Central memory CD4-positive, alpha-beta T cell (primary cell): ENCODE results near the gene CYP24A1.

Experiments used
- DNase-seq: peaks from one replicate; pipeline ENCODE4 v3.0.0; 2022
- total RNA-seq, 3 experiments: gene quantifications; one replicate each; lab custom pipeline; 2026; lab: John Stamatoyannopoulos, UW

CYP24A1 gene
- 0.32 to 1.1 (median 0.39) reads per million in 3 experiments for total RNA-seq

DNA sequence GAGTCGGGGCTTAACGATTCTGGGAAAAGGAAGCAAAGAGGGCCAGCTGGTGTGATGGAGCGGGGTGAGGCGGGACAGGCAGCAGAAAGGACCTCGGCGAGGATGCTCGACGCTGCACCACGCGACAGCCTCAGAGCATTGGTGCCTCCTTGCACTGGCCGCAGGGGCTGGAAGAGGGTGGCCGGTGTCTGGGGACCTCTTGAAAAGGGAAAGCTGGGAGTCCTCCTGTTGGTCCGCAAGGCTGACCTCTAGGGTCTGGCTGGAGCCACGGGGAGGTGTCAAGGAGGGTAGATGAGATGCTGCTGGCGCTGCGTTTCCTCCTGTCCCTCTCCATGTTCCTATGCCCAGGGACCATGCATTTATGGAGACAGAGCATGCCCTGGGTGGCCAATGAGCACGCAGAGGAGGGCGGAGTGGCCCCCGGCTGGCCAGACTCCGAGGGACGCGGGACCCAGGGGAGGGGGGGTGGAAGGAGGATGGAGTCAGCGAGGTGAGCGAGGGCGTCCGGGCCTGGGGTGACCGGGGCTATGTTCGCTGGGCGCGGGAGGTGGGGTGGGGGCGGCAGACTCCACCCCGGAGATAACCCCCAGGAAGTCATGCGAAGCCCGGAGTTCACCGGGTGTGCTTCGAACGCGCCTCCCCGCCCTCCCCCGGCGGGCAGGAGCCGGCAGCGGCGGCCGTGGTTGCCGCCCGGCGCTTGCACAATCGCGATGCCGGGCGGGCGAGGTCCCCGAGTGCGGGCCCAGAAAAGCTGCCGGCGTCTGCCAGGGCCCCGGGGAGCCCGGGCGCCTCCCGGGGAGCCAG, at the start of gene CYP24A1:
Gene CYP24A1, minus strand, starts transcription at position 334 of the 804 bp plus-strand sequence. CDS start 407 bp downstream, outside the sequence.
- no peak for DNase-seq

DNA sequence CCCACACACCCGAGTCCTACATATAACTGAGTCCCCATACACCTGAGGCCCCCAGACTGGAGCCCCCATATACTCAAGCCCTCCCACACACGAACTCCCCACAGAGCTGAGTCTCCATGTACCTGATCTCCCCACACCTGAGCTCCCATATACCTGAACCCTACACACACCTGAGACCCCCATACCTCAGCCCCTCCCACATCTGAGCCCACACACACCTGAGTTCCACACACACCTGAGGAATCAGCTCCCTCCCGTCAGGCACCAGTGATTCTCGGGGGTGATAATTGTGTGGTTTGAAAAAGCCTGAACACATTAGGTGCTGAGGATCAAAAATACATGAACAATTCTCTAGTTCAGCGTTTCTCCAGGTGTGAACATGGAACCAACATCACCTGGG, 49.5 kb upstream of the CYP24A1 start:
- DNase-seq = no peak

DNA sequence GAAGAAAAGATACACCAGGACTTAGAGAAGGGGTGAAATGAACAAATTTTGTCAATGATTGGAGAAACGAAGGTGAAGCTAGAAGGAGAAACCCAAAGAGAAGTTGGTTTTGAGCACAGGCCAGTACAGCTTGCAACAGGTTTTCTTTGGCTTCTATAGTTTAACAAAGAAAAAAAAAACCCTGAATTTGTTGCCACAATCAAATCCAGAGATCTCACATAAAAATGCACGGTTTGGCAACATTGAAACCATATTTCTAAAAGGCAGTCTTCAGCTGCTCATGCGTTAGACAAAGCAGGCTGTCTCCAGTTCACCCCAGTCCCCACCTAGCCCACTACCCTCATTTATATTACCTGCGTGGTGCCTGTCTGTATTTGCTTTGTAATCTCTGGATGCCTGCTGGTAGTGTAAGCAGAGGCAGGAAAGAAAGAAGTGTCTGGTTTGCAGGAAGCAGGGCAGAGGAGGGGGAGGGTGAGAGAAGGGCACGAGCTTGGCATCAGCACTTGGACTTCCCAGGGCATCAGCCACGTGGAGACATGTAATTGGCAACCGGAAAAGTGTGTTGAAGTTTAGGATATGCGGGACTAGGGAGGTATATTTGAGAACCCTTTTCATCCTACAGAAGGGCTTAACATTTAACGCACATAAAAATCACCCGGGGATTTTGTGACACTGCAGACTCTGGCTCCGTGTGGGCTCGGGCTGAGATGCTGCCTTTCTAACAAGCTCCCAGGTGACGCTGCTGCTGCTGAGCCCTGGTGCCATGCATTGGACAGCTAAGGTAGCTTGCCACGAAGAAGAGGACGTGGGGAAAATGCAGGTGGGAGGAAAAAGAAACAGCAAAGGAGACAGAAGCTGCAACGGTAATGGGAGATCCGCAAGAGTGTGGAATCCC, 48.5 kb upstream of the CYP24A1 start:
- DNase-seq = no peak

DNA sequence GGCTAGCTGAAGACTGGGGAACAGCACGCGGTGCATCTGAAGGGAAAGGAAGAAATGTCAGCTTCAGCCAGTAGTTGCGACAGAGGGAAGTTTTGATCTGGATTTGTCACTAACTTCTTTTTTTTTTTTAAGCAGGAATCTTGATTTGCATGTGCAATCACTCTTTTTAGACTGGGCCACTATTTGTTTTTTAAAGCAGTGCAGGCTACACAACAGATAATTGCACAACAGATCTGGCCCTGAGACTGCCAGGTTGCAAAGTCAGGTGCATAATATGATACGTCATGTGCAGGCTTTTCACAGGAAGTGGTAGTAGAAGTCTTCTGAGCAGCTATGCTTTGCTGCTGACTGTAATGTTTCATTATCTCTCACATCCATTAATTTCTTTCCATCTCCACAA, 47.6 kb upstream of the CYP24A1 start:
- DNase-seq = peak; percentile 12

DNA sequence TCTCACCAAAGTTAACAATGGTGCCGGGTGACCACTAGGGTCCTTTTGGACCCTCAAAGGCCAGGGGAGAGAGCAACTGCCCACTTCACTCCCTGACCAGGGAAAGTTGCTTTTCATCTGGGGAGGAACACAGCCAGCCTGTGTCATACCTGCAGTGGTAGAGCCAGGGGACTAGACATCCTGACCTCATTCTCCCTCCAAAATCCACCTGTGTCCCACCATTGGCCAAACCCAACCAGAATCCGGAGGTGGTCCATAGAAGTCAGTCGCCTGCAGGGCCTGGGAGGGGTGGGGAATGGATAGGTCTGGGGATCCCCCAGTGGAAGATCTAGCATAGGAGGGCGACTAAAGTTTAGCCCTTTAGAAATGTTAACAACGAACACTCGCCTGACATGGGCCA, 46.9 kb upstream of the CYP24A1 start:
- no peak for DNase-seq

DNA sequence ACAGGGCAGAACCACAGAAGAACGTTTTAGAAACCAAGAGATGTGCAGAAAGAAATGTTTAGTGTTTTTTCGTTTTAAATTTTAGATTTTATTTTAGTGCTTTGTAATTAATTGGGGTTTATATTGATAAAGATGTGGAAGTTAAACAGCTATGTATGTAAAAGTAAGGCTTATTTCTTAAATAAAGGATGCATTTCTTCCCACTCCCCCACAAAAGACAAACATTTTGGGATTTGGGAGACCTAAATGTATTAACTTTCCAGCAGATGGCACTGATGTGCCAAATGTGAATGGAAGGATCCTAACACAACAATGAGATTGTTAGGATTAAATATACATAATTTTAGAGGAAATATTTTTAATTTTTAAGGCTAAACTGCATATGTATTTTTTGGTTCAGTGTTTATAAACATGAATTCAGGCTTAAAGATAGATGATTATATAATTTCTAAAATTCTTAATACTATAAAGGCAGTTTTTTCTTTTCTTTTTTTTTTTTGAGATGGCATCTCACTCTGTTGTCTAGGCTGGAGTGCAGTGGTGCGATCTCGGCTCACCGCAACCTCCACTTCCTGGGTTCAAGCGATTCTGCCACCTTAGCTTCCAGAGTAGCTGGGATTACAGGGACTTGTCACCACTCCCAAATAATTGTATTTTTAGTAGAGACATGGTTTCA, 46.1 kb upstream of the CYP24A1 start:
- DNase-seq = no peak

DNA sequence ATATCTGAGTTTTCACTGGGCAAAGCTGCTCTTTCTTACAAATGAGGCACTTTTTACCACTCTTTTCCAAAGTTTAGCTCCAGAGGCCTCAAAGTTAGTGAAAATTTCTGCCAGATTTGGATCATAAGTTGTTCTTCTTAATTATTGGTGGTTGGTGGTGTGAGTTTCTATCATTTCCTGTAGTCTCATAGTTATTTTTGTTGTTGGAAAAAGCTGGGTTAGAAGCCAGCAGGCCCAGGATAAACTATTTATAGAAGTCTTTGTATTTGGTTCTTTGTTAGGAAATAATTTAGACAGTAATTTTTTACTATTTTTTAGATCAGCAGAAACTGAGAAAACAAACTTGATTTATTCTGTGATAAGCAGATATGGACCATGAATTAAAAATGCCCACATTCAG, 44.7 kb upstream of the CYP24A1 start:
- no peak for DNase-seq

DNA sequence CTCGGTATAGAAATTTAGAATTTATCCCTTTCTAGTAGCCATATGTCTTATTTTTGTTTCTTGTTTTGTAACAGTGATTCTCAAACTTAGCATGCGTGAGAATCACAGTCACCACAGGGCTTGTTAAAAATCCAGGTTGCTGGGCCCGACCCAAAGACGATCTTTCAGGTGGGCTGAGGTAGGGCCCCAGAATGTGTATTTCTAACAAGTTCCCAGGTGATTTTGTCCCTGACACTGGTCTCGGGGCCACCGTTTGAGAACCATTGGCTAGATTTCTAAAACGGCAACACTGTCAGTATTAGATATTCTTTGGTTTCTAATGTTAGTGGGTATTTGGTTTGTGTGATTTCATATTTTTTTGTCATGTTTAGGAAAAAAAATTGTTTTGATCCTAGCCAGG, 44.0 kb upstream of the CYP24A1 start:
- DNase-seq = no peak

DNA sequence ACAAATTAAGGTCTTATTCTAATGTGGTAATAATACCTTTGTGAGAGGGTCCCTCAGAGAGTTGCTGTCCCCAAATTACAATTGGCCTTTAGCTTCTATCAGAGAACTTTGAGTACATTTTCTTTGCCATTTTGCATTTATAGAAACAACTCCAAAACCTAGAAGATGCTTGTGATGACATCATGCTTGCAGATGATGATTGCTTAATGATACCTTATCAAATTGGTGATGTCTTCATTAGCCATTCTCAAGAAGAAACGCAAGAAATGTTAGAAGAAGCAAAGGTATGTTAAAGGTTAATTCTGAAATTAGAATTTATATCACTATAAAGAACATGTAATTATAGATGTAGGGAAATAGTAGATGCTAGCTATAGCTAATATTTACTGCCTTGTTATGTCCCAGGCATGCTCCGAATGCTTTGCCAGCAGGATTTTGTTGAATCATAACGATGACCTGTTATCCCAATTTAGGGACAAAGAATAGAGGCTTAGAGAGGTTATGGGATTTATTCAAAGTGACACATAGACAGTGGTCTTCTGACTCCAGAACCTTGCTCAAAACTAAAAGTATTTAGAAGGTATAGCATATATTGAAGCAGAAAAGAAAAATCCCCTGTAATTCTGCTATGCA, 41.5 kb upstream of the CYP24A1 start:
- DNase-seq = no peak

DNA sequence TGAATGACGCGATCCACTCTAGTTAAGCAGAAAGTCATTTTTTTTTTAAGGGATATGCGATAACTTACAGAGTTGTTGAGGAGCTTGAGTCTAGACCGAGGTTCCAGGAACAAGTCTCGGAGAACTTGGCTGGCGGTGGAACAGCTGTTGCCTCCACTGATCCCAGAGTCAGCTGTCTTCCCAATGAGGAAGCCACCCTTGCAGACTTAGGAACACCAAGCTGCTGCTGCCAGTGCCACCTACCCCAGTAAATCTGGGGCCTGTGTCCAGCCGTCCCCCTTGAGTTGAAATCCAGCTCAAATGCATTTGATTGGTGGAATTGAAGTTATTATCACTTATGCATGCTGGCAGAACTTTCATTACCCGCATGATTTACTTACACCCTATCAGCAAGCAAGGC, 40.8 kb upstream of the CYP24A1 start:
- no peak for DNase-seq

DNA sequence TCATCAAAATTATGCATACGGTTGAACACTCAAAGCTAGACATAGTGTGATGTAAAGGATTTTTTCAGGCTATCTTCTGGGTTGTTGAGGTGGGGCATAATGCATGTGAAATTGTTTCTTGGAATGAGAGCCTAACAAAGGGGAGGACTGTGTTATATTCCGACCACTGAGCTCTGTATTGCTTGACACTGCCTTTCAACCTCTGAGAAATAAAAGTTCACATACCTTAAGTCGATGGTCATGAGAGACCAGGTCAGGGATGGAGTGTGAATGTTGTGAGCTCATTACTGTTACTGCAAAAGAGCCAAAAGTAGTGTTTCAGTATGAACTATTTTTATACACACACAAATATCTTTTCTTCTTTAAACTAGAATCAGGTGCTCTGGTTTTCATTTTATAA, 39.1 kb upstream of the CYP24A1 start:
- DNase-seq = no peak

DNA sequence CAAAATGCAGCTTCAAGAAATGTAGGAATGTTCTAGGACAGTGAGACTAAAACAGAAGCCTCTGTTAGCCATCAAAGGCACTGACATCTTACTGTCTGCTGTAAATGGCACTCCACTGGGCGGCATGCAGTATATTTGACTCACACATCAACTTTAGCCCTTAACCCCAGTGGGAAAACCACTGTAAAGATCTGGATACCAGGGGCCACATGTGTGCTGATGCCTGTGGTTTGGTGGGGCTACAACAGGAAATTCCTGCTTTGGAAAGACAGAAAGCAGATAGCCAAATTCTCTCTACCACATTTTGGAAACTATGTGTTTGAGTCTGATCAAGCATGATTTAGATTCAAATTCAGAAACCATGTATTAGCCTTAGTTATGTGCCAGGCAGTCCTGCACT, 38.4 kb upstream of the CYP24A1 start:
- DNase-seq = no peak

DNA sequence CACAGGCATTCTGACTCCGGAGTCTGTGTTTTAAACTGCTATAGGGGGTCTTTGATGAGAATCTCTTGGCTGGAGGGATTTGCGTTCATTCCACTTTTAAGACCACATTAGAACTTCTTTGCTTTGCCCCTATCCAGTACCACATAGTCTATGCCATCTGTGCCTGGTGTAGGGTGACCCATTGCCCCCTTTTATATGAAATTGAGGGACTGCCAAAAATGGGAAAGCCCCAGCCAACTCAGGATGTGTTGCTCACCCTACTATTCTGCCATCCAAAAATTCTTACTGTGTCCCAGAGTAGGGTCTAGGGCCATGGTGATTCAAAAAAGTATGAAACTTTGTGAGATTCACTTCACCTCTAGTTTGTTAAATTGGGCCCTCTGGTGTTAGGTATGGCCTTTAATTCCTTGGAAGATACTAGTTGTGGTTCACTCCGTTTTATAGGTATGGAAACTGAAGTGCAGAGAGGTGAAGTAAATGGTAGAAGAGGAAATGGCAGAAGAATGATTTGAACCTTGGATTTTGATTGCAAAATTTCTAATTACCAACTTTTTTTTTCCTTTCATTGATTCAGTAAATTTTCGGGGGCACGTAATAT, 35.5 kb upstream of the CYP24A1 start:
- no peak for DNase-seq

DNA sequence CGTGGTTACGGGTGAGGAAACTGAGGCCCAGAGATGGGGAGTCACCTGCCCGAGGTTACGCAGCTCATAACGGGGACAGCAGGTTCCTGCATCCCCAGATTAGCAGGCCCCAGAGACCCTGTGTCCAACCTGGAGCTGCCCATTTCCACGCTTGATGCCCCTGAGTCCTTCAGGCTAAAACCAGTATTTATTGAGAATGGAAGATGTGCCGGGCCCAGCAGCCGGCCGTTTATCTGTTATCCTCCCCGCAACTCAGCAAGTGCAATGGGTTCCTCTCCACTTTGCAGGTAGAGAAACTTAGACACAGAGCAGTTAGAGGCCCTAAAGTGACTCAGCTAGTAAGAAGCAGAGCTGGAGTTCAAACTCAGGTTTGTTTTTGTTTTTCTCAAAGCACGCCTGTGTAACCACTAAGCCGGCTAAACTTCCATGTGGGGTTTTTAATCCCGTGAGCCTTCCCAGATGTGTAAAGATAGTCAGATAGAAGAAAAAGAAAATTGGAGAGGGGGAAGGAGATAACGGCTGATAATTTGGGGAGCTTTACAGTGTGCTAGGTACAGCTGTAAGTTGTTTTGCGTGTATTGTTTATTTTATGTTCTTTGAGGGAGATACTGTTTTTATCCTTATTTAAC, 34.9 kb upstream of the CYP24A1 start:
- no peak for DNase-seq

DNA sequence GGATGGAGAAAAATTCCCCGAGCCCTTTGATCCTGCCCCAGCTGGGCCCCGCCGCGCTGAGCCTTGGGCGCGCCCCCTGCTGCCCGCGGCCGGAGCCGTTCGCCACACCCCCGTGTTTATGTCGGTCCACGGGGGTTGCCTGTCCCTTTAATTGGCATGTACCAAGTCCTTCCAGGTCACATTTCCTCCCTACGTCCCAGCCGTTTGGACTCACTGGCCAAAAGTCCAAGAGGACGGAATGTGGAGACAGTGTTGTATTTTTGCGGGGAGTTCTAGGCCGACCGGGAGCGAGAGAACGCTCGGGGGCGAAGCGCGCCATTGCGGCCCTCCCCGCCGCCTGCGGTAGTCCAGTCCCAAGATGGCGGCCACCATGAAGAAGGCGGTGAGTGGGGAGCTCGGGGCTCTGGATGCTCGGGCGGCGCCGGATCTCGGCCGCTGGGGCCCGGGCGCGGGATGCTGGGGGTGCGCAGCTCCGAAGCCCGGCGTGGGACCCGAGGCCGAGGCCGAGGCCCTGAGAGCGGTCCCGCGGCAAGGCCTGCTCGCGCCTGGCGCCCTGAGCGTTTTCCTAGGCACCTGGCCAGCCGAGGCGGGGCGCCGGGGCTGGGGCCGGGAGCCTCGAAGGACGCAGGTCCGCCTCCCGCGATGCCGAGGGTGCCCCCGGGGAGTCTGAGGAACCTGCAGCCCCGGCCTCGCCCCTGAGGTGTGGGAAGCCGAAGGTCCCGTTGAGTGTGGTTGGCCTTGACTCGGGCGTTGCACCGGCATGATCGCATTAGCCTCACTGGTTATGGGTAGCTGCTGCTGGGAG, 34.2 kb upstream of the CYP24A1 start, which contains the start of gene PFDN4:
Gene PFDN4, plus strand, starts transcription at position 345 of the 805 bp plus-strand sequence. Its CDS starts 14 bp downstream, at position 359.
- DNase-seq = peak; percentile 76

DNA sequence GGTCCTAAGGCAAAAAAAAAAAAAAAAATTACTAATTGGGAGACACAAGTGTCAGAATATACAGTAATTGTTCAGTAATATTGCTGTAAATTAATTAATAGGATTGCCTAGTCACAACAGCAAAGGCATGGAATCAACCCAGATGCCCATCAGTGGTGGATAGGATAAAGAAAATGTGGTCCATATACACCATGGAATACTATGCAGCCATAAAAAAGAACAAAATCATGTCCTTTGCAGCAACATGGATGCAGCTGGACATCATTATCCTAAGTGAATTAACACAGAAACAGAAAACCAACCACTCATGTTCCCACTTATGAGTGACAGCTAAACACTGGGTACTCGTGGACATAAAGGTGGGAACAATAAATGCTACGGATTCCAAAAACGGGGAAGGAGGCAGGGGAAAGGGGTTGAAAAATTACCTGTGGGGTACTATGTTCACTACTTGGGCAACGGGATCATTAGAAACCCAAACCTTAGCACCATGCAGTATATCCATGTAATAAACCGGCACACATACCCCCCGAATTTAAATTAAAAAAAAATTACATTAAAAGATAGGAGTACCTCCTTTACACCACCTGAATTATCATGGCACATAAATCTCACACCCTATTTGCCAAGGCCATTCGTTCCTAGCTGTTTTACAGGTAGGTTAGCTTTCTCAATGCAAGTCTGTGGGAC, 33.4 kb upstream of the CYP24A1 start:
- no peak for DNase-seq

DNA sequence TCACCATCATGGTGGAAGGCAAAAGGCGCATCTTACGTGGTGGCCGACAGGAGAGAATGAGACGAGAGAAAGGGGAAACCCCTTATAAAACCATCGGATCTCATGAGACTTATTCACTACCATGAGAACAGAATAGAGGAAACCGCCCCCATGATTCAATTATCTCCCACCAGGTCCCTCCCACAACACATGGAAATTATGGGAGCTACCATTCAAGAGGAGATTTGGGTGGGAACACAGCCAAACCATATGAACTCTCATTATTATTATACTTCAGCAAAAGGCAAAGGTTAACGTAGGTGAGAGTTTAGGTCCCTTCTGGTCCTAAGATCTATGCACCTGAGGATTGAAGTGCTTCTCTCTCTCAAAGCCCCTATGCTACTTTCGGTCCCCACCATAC, 31.7 kb upstream of the CYP24A1 start:
- DNase-seq = no peak

DNA sequence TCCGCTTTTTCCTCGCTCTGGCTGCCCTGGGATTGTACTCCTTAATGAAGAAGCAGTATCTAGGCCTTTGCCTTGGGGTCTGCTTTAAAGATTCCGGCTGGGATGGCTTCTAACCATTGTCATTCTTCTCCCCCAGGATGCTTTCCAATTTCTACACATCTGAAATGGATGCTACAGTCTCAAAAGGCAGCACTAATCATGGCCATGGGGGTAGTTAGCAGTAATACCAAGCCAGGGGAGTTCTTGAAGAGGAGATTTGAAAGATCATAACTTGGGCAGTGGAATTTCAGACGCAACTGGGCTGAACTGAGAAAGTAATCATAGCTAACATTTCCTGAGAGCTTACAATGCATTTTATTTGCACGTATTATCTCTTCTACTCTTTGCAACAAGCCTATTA, 30.7 kb upstream of the CYP24A1 start:
- no peak for DNase-seq

DNA sequence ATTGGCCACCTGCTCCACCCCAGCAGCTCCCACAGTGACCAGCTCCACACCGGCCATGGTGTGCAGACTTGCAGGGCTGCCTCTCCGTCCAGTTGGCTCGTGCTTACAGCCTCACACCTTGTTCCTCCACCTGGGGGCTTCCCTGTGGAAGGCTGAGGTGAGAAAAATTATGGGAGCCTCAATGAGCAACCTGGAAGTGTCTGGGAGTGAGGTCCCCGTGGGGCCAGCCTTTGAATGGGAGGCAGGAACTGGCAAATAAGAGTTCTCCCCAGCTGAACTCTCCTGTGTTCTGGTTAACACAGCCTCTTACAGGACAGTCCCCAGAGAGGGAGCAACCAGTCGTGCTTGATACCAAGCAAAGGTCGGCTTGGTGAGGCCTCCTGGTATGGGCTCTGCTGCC, 30.3 kb upstream of the CYP24A1 start:
- no peak for DNase-seq

DNA sequence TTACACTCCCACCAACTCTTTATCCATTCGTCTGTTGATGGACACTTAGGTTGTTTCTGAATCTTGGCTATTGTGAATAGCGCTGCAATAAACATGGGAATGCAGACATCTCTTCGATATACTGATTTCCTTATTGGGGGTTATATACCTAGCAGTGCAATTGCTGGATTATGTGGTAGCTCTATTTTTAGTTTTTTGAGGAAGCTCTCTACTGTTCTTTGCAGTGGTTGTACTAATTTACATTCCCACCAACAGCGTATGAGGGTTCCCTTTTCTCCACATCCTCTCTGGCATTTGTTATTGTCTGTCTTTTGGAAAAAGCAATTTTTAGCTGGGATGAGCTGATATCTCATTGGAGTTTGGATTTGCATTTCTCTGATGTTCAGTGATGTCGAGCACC, 29.5 kb upstream of the CYP24A1 start:
- DNase-seq = no peak
